Brain microvascular endothelial cell (primary cell): Measurements from ENCODE around the gene IMPDH1.

Source experiments
- DNase-seq: peaks from one replicate; pipeline ENCODE4 v3.0.0-alpha.2; 2020
- H3K27ac ChIP-seq: fragments of 250-450 bp; sonication (Bioruptor Pico); 2 replicates; pipeline ENCODE4 v1.5.1; 2020; ENCODE audit warnings: mild to moderate bottlenecking, moderate library complexity
- H3K27me3 ChIP-seq: fragments of 250-450 bp; sonication (Bioruptor Pico); replicated peaks from 2 replicates; pipeline ENCODE4 v1.5.1; 2020; ENCODE audit warnings: mild to moderate bottlenecking
- H3K36me3 ChIP-seq: fragments of 250-450 bp; sonication (Bioruptor Pico); replicated peaks from 2 replicates; pipeline ENCODE4 v1.5.1; 2020; ENCODE audit warnings: mild to moderate bottlenecking
- H3K4me3 ChIP-seq: 2 replicates; pipeline ENCODE4 v1.5.1; 2011; ENCODE audit warnings: low read depth, mild to moderate bottlenecking, control low read depth, low read length, moderate library complexity
- in situ Hi-C: cut with HindIII; loops from 2 replicates; pipeline ENCODE4 v1.10.0; 2017; ENCODE audit warnings: low sequenced_read_pairs, low pct_ligation_motif_present
- TF ChIP-seq, protein P1 (sequence below): IDR thresholded peaks from 2 replicates; pipeline ENCODE4 v1.5.1; 2011; ENCODE audit warnings: low read depth, mild to moderate bottlenecking, moderate library complexity, low read length, control low read depth, inconsistent platforms; ENCODE audit errors: missing control alignments

Gene IMPDH1

DNA sequence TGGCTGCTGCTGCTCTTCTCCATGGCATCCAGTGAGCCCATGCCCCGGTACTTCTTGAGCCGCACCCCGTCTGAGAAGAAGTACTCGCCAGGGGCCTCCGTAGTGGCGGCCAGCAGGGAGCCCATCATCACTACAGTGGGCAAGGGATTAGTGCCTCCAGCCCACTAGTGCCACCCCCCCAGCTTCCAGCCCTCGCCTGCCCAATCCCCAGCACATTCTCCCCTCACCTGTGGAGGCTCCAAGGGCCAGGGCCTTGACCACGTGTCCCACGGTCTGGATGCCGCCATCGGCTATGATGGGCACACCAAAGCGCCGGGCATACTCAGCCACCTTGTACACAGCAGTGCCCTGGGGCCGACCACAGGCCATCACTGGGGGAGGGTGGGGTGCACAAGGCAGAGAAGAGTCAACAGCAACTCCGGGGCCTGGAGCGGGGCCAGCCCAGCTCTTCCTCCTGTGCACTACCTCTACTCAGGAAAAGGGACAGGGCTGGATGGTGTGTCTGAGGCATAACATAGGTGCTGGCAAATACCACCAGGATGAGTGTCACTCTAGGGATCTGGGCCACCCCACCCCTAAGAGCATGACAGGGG, 14.8 kb downstream of the IMPDH1 start:
- in situ Hi-C loops = no loop called here
- H3K27me3 ChIP-seq = no peaks in the 10 kb centered on the region
- DNase-seq = no peak
- TF ChIP-seq, protein P1, sequence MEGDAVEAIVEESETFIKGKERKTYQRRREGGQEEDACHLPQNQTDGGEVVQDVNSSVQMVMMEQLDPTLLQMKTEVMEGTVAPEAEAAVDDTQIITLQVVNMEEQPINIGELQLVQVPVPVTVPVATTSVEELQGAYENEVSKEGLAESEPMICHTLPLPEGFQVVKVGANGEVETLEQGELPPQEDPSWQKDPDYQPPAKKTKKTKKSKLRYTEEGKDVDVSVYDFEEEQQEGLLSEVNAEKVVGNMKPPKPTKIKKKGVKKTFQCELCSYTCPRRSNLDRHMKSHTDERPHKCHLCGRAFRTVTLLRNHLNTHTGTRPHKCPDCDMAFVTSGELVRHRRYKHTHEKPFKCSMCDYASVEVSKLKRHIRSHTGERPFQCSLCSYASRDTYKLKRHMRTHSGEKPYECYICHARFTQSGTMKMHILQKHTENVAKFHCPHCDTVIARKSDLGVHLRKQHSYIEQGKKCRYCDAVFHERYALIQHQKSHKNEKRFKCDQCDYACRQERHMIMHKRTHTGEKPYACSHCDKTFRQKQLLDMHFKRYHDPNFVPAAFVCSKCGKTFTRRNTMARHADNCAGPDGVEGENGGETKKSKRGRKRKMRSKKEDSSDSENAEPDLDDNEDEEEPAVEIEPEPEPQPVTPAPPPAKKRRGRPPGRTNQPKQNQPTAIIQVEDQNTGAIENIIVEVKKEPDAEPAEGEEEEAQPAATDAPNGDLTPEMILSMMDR = no peak
- peaks cover 53% of the 10 kb centered on the region for H3K36me3 ChIP-seq
- no peak overlapping the region for H3K4me3 ChIP-seq
- H3K27ac ChIP-seq = no peak overlapping the region

GRCh38 chr7:128393526-128394330, 16.1 kb downstream of the IMPDH1 start:
- Histone ChIP-seq H3K27ac (no peak overlapping the region), H3K36me3 (peaks cover 49% of the 10 kb centered on the region), H3K27me3 (no peaks in the 10 kb centered on the region), H3K4me3 (no peak overlapping the region)
- DNase-seq = no peak
- TF ChIP-seq, protein P1 = no peak
- in situ Hi-C loops = no loop called here

GRCh38 chr7:128392446-128393327, 17.1 kb downstream of the IMPDH1 start:
- no peak for DNase-seq
- Histone ChIP-seq H3K27me3 (peaks cover 9% of the 10 kb centered on the region), H3K27ac (no peak overlapping the region), H3K4me3 (no peak overlapping the region), H3K36me3 (peaks cover 41% of the 10 kb centered on the region)
- TF ChIP-seq, protein P1 = no peak
- in situ Hi-C loops = no loop called here

GRCh38 chr7:128391805-128392204, 18.0 kb downstream of the IMPDH1 start:
- peaks cover 9% of the 10 kb centered on the region for H3K27me3 ChIP-seq
- H3K27ac ChIP-seq = no peak overlapping the region
- in situ Hi-C loops = no loop called here

GRCh38 chr7:128390871-128391565, 18.8 kb downstream of the IMPDH1 start:
- no peak overlapping the region for H3K4me3 ChIP-seq
- TF ChIP-seq, protein P1 = no peak
- H3K36me3 ChIP-seq = peaks cover 26% of the 10 kb centered on the region
- H3K27ac ChIP-seq = no peak overlapping the region
- peaks cover 9% of the 10 kb centered on the region for H3K27me3 ChIP-seq
- no peak for DNase-seq
- in situ Hi-C loops = no loop called here

More at GRCh38 chr7:128391805-128392204, 18.0 kb downstream of the IMPDH1 start:
- no peak for DNase-seq
- H3K4me3 ChIP-seq = no peak overlapping the region
- TF ChIP-seq, protein P1 = no peak
- peaks cover 32% of the 10 kb centered on the region for H3K36me3 ChIP-seq
